T-helper 2 cell treated with Interferon-gamma antibody and Interleukin-4, amounts not matched to agents 5 μg/mL and 100 μg/mL, for 36 hours (primary cell): ENCODE data around the gene SEPTIN11.

Experiments used
- DNase-seq: peaks from one replicate; pipeline ENCODE4 v3.0.0; 2021; ENCODE audit warnings: low spot score
- H3K27ac Mint-ChIP-seq: one replicate; pipeline ENCODE4 v1.8.0; 2021; ENCODE audit warnings: mild to moderate bottlenecking, mixed read lengths
- H3K27me3 Mint-ChIP-seq: one replicate; pipeline ENCODE4 v1.8.0; 2021; ENCODE audit warnings: low read depth, mixed read lengths
- H3K36me3 Mint-ChIP-seq: one replicate; pipeline ENCODE4 v1.8.0; 2021; ENCODE audit warnings: low read depth, mixed read lengths
- H3K4me1 Mint-ChIP-seq: one replicate; pipeline ENCODE4 v1.8.0; 2021; ENCODE audit warnings: low read depth, mixed read lengths
- H3K4me3 Mint-ChIP-seq: one replicate; pipeline ENCODE4 v1.8.0; 2022; ENCODE audit warnings: mild to moderate bottlenecking, moderate library complexity, mixed read lengths
- H3K9me3 Mint-ChIP-seq: one replicate; pipeline ENCODE4 v1.8.0; 2021; ENCODE audit warnings: mixed read lengths

SEPTIN11 gene

GRCh38 chr4:76943790-76944189 is 5.8 kb upstream of the SEPTIN11 start:
- Mint-ChIP-seq H3K27me3 (peaks cover 70% of the 10 kb centered on the region), H3K4me1 (no peaks in the 10 kb centered on the region), H3K4me3 (no peak overlapping the region), H3K9me3 (no peaks in the 10 kb centered on the region), H3K36me3 (no peaks in the 10 kb centered on the region), H3K27ac (no peak overlapping the region)
- no peak for DNase-seq

DNA sequence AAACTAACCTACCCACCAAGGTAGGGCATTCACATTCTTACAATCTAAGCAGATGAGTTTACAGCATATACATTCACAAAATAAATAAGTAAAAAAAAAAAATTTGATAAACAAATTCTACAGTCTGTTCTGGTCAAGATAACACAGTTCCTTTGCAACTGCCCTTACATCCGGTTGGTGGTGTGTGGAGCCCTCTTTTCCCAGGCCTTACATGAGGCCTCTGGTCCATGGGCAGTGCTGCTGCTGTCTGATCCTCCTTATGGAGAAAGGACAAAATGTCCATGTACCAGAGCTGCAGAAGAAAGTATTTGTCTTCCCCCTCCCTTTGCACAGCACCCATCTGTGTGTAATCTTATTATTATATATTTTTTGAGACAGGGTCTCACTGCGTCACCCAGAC is 2.2 kb upstream of the SEPTIN11 start:
- no peak overlapping the region for H3K4me3 Mint-ChIP-seq
- no peaks in the 10 kb centered on the region for H3K36me3 Mint-ChIP-seq
- DNase-seq = no peak
- peaks cover 5% of the 10 kb centered on the region for H3K4me1 Mint-ChIP-seq
- H3K9me3 Mint-ChIP-seq = no peaks in the 10 kb centered on the region
- H3K27ac Mint-ChIP-seq = no peak overlapping the region
- H3K27me3 Mint-ChIP-seq = peaks cover 76% of the 10 kb centered on the region

DNA sequence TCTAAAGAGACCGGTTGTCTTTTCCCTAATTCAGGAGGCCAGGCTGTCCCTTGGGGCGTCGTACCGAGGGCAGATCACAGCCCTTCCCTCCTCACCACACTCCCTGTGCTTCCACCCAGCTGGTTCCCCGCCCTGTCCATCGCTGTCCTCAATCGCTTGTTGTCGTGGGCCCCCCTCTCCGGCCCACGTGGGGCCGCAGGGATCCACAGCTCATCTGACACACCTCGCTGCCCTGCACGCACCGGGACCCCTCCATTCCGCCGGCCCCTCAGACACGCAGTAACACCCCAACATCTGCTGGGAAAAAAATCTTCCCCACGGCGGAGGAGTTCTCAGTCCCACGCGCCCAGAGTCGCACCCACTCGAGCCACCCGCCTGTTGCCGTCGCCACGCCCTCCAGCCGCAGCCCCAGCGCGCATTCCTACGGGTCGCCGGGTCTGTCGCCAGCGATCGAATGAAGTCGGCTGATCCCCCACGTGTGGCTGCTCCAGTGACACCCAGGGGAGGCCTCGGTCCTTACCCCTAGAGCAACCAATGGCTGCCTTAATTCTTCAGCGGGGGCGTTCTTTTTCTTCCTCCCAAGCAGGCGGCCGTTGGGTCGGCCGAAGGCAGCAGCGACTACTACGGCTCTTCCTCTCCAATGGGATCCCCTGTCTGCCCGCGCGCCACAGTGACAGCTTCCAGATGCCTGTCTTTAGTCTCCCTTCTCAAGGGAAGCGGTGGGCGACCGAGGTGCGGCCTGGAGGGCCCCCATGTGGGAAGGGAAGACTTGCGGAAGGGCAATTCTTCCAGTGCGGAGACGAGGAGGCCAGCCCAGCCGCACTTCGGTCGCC is 893 bp upstream of the SEPTIN11 start:
- H3K27me3 Mint-ChIP-seq = peaks cover 78% of the 10 kb centered on the region
- H3K27ac Mint-ChIP-seq = no peak overlapping the region

DNA sequence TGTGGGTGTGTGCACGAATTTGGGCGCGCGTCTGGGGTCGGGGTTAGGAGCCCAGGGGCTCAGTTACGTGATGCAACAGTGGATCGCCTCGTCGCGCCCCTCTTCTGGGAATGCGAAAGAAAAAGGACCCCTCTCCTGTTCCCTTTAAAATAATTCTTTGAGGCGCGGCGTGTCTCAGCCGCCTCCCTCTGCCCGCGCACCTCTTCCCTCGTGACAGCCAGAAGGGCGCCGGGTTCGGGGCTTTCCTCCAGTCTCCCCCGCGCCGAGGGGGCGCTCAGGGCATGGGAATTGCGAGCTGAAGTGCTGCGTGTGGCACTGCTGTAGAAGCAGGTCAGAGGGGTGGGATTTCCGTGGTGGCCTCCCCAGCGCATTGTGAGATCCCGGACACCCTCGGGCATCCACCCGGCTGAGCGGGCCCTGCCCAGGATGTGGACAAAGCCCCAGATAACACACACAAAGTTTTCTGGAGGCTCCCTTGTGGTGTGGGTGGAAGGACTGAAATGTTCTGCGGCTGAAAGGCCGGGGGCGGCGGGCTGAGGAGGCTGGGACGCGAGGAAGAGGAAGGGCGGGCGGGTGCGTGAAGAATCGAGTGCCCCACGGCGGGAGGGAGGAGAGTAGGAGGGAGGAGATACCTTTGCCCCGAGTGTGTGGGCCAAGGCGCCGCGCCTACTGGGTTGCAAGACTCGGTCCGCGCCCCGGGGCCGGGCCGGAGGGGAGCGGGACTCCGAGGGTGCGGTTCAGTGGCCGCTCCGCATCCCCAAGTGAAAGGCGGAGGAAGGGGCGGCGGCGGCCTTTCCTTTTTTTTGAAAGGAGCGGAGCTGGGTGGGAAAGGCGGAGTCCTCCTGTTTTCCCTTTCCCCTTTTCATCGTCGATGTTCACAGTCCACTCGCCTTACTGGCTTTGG is 752 bp downstream of the SEPTIN11 start:
- H3K4me1 Mint-ChIP-seq = peaks cover 5% of the 10 kb centered on the region
- H3K9me3 Mint-ChIP-seq = no peaks in the 10 kb centered on the region
- H3K27ac Mint-ChIP-seq = no peak overlapping the region
- peaks cover 81% of the 10 kb centered on the region for H3K27me3 Mint-ChIP-seq
- H3K4me3 Mint-ChIP-seq = peak overlapping the region; percentile 66
- peak; percentile 42 for DNase-seq
- no peaks in the 10 kb centered on the region for H3K36me3 Mint-ChIP-seq

More for the DNA sequence above, 893 bp upstream of the SEPTIN11 start:
- Mint-ChIP-seq H3K4me1 (peaks cover 5% of the 10 kb centered on the region), H3K9me3 (no peaks in the 10 kb centered on the region), H3K4me3 (peak overlapping the region; percentile 66), H3K36me3 (no peaks in the 10 kb centered on the region)
- DNase-seq = peak; percentile 4

DNA sequence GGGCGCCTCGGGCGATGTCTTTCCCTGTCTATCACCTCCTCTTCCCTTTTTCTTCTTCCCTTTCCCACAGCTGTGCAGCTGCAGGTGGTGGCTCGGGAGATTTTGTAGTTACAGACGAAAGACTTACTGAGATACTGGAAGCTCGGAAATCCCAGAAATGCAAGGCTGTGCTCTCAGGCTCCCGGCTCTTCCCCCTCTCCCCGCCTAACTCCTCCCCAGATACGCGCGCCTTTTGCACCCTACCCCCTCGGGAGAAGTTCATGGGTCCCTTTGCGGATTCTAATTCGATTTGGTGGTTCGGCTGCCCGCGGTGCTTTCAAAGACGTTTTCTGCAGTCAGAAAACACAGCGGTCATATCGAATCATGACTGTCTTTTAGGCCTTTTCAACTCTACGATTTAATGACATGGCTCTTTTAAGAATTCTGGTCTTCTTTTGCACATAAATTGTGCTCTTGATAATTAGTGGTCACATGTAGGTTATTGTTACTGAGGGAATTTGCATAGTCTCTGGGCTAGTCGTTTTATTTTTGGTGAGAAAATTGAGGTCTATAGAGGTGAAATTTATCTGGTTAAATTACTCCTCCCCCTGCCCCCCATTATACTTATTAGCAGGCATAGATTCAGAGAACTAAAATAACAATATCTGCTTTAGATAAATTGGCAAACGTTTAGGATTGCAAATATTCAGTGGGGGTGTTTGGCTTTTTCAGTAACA is 1.6 kb downstream of the SEPTIN11 start:
- no peaks in the 10 kb centered on the region for H3K36me3 Mint-ChIP-seq
- H3K4me3 Mint-ChIP-seq = peak overlapping the region; percentile 61
- H3K27me3 Mint-ChIP-seq = peaks cover 79% of the 10 kb centered on the region
- H3K9me3 Mint-ChIP-seq = no peaks in the 10 kb centered on the region
- no peak overlapping the region for H3K27ac Mint-ChIP-seq
- H3K4me1 Mint-ChIP-seq = peaks cover 5% of the 10 kb centered on the region
- DNase-seq = no peak

DNA sequence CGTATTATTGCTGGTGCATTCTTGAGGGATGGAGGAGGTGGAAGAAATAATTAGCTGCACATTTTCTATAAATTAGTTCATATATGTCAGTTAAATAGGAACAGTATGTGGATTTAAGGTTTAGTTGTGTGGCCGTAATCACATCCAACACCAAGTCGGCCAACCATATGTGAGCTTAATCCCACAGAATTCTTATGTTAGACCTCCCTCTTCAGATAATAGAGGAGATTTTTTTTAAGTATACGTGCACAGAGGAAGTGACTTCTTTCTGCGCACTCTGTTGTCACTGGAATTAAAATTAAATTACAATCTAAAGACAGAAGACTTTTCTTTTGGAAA is 2.1 kb downstream of the SEPTIN11 start:
- Mint-ChIP-seq H3K4me1 (peaks cover 5% of the 10 kb centered on the region), H3K27me3 (peaks cover 75% of the 10 kb centered on the region), H3K36me3 (no peaks in the 10 kb centered on the region)

DNA sequence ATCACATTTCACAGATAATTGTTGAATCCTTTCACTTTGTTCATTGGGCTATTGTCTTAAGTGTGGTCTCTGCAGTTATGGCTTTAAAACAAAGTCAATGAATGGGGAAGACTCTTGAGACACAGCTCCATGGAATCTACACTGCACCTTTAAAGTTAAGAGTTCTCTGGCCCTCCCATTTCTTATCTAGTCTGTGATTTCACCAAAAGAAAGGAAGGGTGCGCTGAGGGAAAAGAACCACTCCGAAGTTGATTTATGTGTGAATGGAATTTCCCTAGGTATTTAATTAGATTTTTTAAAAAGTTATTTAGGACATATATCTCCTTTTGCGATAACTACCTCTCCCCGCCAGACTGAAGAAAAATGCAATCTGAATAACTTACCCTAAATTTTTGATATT is 2.5 kb downstream of the SEPTIN11 start:
- H3K27ac Mint-ChIP-seq = no peak overlapping the region
- no peaks in the 10 kb centered on the region for H3K36me3 Mint-ChIP-seq
- H3K4me1 Mint-ChIP-seq = peaks cover 5% of the 10 kb centered on the region
- H3K9me3 Mint-ChIP-seq = no peaks in the 10 kb centered on the region
- H3K27me3 Mint-ChIP-seq = peaks cover 72% of the 10 kb centered on the region
- no peak overlapping the region for H3K4me3 Mint-ChIP-seq
- DNase-seq = no peak

More for the DNA sequence above, 2.1 kb downstream of the SEPTIN11 start:
- Mint-ChIP-seq H3K27ac (no peak overlapping the region), H3K9me3 (no peaks in the 10 kb centered on the region), H3K4me3 (no peak overlapping the region)
- DNase-seq = no peak

DNA sequence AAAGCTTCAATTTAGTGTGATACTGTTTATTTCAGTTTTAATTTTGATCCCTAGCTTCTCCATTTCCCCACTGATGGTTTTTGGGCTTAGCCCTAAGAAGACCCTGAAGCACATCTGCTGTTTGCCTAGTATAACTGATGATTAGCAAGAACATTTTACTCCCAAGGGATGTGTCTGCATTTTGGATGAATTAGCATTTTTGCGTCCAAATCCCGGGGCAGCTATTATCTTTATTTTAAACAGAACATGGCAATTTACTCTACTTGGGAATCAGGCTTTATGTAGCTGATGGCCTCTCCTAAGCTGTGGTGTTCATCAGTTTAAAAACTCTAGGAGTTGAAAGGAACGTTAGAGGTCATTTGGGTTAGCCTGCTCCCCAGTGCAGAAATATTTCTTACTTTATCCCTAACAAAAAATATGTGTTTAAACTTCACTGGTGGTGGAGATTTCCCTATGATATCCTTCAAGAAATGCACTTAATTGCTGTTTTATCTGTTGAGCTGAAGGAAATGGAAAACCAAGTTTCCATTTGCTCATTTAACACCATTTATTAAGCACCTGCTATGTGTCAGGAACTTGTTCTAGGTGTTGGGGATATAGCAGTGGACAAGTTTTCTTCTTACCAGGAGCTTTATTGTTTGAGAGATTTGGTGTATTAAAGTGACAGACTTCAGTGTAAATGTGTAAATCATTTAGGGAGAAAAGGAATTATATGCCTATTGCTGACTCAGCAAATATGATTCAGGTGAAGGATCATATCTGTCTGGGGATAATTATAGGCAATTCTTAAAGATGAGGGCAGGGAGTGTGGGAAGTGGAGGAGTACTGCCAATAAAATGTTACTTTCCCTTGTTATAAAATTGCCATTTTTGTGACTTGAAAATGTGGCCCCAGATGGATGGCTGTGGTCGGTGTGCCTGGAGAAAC is 3.4 kb downstream of the SEPTIN11 start:
- H3K27ac Mint-ChIP-seq = no peak overlapping the region
- DNase-seq = no peak
- peaks cover 5% of the 10 kb centered on the region for H3K4me1 Mint-ChIP-seq
- no peaks in the 10 kb centered on the region for H3K36me3 Mint-ChIP-seq
- H3K9me3 Mint-ChIP-seq = no peaks in the 10 kb centered on the region
- H3K4me3 Mint-ChIP-seq = no peak overlapping the region
- H3K27me3 Mint-ChIP-seq = peaks cover 72% of the 10 kb centered on the region

GRCh38 chr4:76953956-76954355 is 4.4 kb downstream of the SEPTIN11 start:
- peaks cover 66% of the 10 kb centered on the region for H3K27me3 Mint-ChIP-seq

GRCh38 chr4:76954489-76954888 is 4.9 kb downstream of the SEPTIN11 start:
- peaks cover 5% of the 10 kb centered on the region for H3K4me1 Mint-ChIP-seq
- no peak overlapping the region for H3K4me3 Mint-ChIP-seq

More at GRCh38 chr4:76953956-76954355, 4.4 kb downstream of the SEPTIN11 start:
- Mint-ChIP-seq H3K4me1 (peaks cover 5% of the 10 kb centered on the region), H3K27ac (no peak overlapping the region), H3K9me3 (no peaks in the 10 kb centered on the region), H3K4me3 (no peak overlapping the region), H3K36me3 (no peaks in the 10 kb centered on the region)
- DNase-seq = no peak

DNA sequence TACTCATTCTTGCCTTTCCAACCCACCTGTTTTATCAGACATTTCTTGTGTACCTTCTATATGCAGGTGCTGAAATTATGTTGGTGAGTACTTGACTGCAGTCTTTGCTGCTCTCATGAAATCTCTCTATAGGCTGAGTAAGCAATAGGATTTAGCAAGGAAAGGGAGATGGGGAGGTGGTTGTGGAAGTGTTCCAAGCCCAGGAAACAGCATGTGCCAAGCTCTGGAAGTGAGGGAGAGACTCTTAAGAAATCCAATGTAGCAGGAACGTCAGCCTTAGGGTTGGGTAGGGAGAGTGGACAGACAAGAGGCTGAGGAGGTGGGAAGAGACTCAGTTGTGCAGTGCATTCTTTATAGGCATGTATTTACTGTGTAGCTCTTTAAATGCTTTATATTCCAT is 5.6 kb downstream of the SEPTIN11 start:
- Mint-ChIP-seq H3K36me3 (no peaks in the 10 kb centered on the region), H3K4me1 (peaks cover 7% of the 10 kb centered on the region), H3K9me3 (no peaks in the 10 kb centered on the region), H3K27ac (no peak overlapping the region), H3K27me3 (peaks cover 65% of the 10 kb centered on the region), H3K4me3 (no peak overlapping the region)
- no peak for DNase-seq

More at GRCh38 chr4:76954489-76954888, 4.9 kb downstream of the SEPTIN11 start:
- H3K9me3 Mint-ChIP-seq = no peaks in the 10 kb centered on the region
- no peak overlapping the region for H3K27ac Mint-ChIP-seq
- H3K27me3 Mint-ChIP-seq = peaks cover 68% of the 10 kb centered on the region
- no peaks in the 10 kb centered on the region for H3K36me3 Mint-ChIP-seq
- no peak for DNase-seq

DNA sequence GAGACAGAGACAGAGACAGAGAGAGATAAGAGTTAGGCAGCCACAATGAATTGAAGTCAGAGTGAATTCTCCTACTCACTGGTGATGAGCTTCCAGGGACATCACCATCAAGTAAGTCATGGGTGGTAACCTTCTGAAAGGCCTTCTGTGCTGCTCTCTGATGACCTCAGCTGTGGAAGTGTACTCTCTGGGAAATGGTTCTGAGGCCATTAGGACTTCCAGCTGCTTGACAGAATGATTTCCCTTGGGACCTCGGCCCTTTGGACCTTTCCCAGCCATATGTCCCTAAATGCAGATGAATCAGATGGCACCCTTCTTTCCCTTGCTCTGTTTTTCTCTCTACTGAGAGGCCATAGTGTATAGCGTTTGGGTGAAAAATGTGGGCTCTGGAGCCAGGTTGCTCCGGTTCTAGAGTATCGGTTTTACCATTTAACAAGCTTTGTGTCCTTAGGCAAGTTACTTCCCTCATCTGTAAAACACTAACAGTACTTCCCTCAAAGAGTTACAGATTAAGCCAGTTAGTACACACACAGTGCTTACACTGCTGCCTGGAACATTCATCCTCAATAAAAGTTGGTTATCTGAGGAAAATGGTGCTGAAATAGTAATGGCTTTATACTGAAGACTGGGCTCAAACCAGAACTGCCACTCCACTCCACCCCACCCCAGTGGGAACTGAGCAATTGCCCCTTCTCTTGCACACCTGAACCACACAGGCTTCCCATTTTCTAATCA is 7.6 kb downstream of the SEPTIN11 start:
- Mint-ChIP-seq H3K9me3 (no peaks in the 10 kb centered on the region), H3K36me3 (no peaks in the 10 kb centered on the region), H3K27me3 (peaks cover 62% of the 10 kb centered on the region), H3K27ac (no peak overlapping the region), H3K4me3 (no peak overlapping the region), H3K4me1 (peaks cover 7% of the 10 kb centered on the region)
- DNase-seq = no peak
